Heart left ventricle (tissue), 13 donors: ENCODE data around the gene DCUN1D4.

ENCODE experiments used
- CTCF ChIP-seq, 12 donors: fragments of 200-600 bp; sonication (generic) in 4 of 12; IDR thresholded peaks; one replicate each; pipeline versions ENCODE4 v1.5.0 to v1.8.0; 2018 to 2022; ENCODE audit warnings: antibody characterized with exemption in 12 of 12, mild to moderate bottlenecking in 5 of 12
- POLR2A ChIP-seq, 2 donors: fragments of 450-650 bp; IDR thresholded peaks; one replicate each; pipeline ENCODE4 v1.6.1; 2017; ENCODE audit warnings: antibody characterized with exemption in 2 of 2, mild to moderate bottlenecking in 2 of 2, moderate library complexity in 2 of 2
- donor health status: ischemic (EF 13 %, LVEDD 7.1; RV severe dilation, severe dysfunction).
- donor health status: DM: no; HTN: yes; CAD: no.
- donor health status: DM: no; HTN: no; CAD: no.
- donor health status: ischemic (EF 25% LVEDD 6.9; RV normal size, moderate dysfunction).
- donor health status: ischemic (EF 25% LVEDD 5.7; RV mildly dilated, moderate dysfunction).
- donor health status: ischemic (EF 35%, LVEDD 5.7; RV mildly dilated, moderate dysfunction).
- donor health status: nonischemic (EF 11% LVEDD 7.7; RV severe dilation, severe dysfunction).
- donor health status: DM: yes; HTN: yes; CAD: no.
- donor health status: PGD.
- donor health status: ischemic (EF 29% LVEDD 5.4; RV normal size, mild dysfunction).
- donor health status: nonischemic (EF 23%, LVEDD 6.1; RV moderate dilation, normal function).

- TF ChIP-seq CTCF (IDR thresholded peaks at IDR 0.05) (no peak), POLR2A (IDR thresholded peaks at IDR 0.05) (no peak)
These were observed 31.6 kb downstream of the DCUN1D4 start for GRCh38 chr4:51874551-51874950.
